ENCODE data around the gene TUT1.

DNA sequence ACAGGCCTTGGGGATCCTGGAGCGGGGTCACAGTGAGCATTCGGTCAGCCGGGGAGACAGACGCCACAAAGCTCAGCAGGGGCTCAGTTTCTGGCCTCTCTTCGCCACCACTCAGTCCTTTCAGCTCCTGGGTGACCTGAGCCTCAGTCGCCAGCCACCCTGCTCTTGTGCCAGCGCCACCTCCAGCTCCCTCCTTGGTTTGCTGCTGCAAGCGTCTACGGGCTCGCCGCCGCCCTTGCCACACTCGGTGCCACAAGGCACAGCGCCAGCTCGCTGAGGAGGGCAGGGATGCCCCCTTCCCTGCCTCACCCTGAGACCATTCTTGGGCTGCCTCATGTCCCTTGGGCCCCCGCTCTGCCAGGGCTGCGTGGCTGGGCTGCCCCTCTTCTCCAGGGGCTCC lies 16.2 kb downstream of the TUT1 start:
- TF ChIP-seq, protein P1, sequence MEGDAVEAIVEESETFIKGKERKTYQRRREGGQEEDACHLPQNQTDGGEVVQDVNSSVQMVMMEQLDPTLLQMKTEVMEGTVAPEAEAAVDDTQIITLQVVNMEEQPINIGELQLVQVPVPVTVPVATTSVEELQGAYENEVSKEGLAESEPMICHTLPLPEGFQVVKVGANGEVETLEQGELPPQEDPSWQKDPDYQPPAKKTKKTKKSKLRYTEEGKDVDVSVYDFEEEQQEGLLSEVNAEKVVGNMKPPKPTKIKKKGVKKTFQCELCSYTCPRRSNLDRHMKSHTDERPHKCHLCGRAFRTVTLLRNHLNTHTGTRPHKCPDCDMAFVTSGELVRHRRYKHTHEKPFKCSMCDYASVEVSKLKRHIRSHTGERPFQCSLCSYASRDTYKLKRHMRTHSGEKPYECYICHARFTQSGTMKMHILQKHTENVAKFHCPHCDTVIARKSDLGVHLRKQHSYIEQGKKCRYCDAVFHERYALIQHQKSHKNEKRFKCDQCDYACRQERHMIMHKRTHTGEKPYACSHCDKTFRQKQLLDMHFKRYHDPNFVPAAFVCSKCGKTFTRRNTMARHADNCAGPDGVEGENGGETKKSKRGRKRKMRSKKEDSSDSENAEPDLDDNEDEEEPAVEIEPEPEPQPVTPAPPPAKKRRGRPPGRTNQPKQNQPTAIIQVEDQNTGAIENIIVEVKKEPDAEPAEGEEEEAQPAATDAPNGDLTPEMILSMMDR (IDR thresholded peaks at IDR 0.05): no peak
- TF ChIP-seq POLR2AphosphoS5 (IDR thresholded peaks at IDR 0.05; ENCODE audit: insufficient read depth in 1 of 2, low read depth in 1 of 2) (no peak), POLR2A (IDR thresholded peaks at IDR 0.05) (no peak)

Data from vagina (tissue), 2 donors.